NCI-H345 (cell line): ENCODE measurements around the gene SLC16A14.
A peak's percentile ranks its signal among the peaks of the same experiment; 100 is the strongest.

ENCODE experiments used
- DNase-seq: peaks from one replicate; lab custom pipeline; 2025; lab: John Stamatoyannopoulos, UW

Gene SLC16A14

GRCh38 chr2:230023313-230023712 lies 45.4 kb downstream of the SLC16A14 start:
- no peak for DNase-seq

DNA sequence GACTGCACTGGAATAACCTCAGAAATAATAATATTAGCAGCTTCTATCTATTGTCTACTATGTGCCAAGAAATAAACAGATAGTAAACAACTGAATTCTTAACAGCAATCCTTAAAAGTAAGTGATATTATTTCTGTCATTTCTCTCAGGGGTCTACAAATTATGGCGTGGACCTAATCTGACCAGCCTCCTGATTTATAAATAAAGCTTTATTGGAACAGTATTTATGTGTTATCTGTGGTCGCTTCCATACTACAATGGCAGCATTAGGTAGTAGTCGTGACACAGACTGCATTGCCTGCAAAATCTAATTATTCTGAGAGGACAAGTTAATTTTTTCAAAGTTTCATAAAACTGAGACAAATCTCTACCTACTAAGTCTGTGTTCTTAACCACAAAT lies 49.0 kb downstream of the SLC16A14 start:
- DNase-seq: no peak

- DNase-seq: no peak
These were observed 50.6 kb downstream of the SLC16A14 start for GRCh38 chr2:230018153-230018552.

DNA sequence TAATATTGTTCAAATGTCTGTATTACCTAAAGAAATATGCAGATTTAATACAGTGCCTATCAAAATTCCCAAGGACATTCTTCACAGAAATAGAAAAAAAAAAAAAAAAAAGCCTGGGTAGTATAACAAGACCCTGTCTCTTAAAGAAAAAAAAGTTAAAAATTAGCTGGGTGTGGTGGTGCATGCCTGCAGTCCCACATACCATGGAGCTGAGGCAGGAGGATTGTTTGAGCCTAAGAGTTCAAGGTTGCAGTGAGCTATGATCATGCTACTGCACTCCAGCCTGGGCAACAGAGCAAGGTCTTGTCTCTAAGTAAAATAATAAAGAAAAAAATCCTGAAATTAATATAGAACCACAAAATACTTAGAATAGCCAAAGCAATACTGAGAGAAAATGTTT lies 51.9 kb downstream of the SLC16A14 start:
- no peak for DNase-seq

DNA sequence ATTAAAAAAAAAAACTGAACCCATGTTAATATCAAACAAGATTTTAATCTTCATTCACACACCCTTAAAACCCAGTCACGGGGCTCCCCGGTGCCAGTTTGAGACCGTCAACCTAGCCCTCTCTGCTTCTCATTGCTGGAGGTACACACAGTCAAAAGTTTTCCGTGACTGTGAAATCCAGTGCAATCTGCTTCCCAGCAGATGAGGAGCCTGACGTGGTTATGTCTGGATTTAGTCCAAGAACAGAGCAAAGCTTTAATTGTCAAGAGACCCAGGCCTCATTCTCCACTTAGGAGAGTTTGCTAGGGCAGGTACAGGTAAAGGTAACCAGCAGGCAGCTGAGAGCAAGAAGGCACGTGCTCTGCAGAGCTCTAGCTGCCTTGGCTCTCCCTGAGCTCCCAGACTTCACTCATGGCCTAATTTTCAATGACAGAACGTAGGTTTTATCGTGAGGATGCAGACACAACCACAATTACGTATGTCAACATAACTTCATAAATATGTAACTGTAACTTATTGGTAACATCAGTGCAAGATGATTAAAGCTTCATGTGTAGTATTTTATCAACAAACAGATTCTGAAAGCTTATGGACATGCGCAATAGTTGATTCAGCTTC lies 56.3 kb downstream of the SLC16A14 start:
- DNase-seq: no peak

DNA sequence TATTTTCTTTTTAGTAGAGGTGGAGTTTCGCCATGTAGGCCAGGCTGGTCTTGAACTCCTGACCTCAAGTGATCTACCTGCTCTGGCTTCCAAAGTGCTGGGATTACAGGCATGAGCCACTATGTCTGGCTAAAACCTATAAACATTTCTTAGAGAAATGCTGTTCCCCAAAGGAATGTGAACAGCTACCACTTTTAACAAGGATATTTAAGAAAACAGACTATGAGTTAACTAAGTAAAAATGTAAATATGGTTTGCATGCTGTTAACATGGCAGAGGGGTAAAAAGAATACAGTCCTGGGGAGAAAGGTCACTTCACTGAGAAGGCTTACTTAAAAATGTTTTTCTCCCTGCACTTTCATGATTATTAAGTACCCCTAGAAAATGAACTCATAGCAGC lies 57.1 kb downstream of the SLC16A14 start:
- DNase-seq: no peak

DNA sequence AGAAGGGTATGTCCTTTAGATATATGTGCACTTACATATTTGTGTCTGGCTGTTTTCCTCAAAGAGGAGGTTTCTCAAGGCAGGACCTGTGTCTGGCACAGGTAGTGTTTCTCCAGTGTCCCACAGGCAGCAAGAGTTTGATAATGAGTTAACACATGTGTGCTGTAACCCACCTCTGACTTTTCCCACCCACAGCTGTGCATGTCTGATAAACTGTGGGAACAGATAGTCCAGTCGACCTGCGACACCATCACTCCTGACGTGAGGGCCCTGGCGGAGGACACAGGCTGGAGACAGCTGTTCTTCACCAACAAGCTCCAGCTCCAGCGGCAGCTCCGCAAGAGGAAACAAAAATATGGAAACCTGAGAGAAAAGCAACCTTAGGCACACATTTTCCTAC lies 58.2 kb downstream of the SLC16A14 start:
- no peak for DNase-seq

DNA sequence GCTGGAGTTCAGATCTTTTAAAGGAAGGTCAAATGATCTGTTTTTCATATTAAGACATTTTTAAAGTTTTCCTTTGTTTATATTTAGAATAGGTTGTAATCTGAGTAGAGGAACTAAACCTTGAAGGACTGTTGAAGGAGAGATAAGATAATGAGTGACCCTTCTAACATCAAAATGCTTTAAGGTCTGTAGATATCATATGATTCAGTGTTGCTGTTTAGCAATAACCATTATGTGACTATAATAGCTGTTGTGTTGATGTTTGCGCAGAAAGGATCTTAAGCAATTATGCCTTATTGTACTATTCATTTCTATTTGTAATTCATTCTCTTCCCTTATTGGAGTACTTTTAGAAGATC lies 60.0 kb downstream of the SLC16A14 start:
- DNase-seq: no peak

- DNase-seq: peak; percentile 34
These were observed 60.6 kb downstream of the SLC16A14 start for GRCh38 chr2:230007931-230008707.

DNA sequence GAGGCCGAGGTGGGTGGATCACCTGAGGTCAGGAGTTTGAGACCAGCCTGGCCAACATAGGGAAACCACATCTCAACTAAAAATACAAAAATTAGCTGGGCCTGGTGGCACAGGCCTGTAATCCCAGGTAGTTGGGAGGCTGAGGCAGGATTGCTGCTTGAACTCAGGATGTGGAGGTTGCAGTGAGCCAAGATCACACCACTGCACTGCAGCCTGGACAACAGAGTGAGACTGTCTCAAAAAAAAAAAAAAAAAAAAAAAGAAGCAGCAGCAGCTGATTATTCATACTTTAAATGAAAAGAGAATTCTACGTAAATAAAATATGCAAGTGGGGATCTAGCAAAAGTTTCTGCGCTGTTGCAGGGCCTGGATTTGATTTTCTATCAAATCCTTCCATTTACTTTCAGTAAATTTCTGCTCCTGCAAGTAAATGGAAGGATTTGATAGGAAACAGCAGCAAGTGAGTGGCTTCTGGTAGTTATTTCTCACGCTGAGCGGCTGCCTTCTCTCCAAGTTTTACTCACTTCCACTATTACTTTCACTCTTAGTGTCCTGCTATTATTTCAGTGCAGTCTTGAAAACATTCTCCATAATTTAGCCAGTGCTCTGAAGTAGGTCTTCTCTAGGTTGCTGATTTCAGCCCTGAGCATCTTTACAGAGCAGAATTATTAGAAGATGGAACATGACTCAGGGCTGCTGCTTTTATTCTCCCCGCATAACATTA lies 68.4 kb downstream of the SLC16A14 start:
- no peak for DNase-seq

DNA sequence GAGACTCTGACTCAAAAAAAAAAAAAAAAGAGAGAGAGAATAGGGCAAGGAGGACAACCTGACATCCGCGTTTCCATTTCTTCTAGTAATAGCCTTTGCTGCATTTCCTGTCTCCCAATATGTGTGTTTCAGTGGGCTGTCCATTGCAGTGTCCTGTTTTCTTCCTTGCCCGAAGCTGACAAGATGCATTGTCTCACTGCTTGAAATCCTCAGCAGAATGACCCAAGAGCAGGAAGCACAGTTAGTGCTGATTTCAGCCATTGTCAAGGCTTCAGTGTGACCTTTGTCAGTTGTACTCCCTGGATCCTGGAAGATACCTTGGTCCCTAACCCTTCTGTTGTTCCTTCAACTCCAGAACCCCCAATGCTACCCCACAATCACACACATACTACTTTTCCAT lies 71.2 kb downstream of the SLC16A14 start:
- DNase-seq: no peak

GRCh38 chr2:229996320-229996719 lies 72.4 kb downstream of the SLC16A14 start:
- DNase-seq: no peak

- DNase-seq: no peak
These were observed 75.5 kb downstream of the SLC16A14 start for GRCh38 chr2:229993236-229993635.
